Stimulated activated effector memory CD8-positive, alpha-beta T cell treated with anti-CD3 and anti-CD28 coated beads, Interleukin-12 subunit alpha, Interleukin-12 subunit beta, amount 100 ng/mL, for 72 hours (primary cell): Measurements from ENCODE around the gene PRMT7.

ENCODE experiments used
- ATAC-seq: fragments of 150-1000 bp; cut with Tn5 transposase; 2 replicates; pipeline ENCODE4 v1.10.0; 2021
- DNase-seq, 2 donors: peaks; one replicate each; pipeline ENCODE4 v3.0.0; 2021 to 2022; ENCODE audit warnings: low spot score in 2 of 2
- H3K27ac Mint-ChIP-seq: one replicate; pipeline ENCODE4 v1.8.0; 2022; ENCODE audit warnings: mild to moderate bottlenecking, mixed read lengths
- H3K36me3 Mint-ChIP-seq: one replicate; pipeline ENCODE4 v1.8.0; 2022; ENCODE audit warnings: mild to moderate bottlenecking, mixed read lengths
- H3K4me1 Mint-ChIP-seq: one replicate; pipeline ENCODE4 v1.8.0; 2022; ENCODE audit warnings: mixed read lengths
- H3K4me3 Mint-ChIP-seq: one replicate; pipeline ENCODE4 v1.8.0; 2022; ENCODE audit warnings: mild to moderate bottlenecking, mixed read lengths
- H3K9me3 Mint-ChIP-seq: one replicate; pipeline ENCODE4 v1.8.0; 2022; ENCODE audit warnings: mixed read lengths

The PRMT7 gene

GRCh38 chr16:68389750-68390371, 79.0 kb downstream of the PRMT7 start:
- ATAC-seq, result no peak
- H3K4me3 Mint-ChIP-seq, result no peak overlapping the region
- DNase-seq, result no peak
- peaks cover under 1% of the 10 kb centered on the region for H3K4me1 Mint-ChIP-seq
- H3K9me3 Mint-ChIP-seq, result no peaks in the 10 kb centered on the region
- H3K27ac Mint-ChIP-seq, result no peak overlapping the region
- H3K36me3 Mint-ChIP-seq, result no peaks in the 10 kb centered on the region

- H3K4me3 Mint-ChIP-seq, result no peak overlapping the region
- no peak overlapping the region for H3K27ac Mint-ChIP-seq
- H3K9me3 Mint-ChIP-seq, result no peaks in the 10 kb centered on the region
Measured at GRCh38 chr16:68393333-68393732, 82.5 kb downstream of the PRMT7 start.

GRCh38 chr16:68395167-68395786, 84.5 kb downstream of the PRMT7 start:
- no peak overlapping the region for H3K4me3 Mint-ChIP-seq
- H3K27ac Mint-ChIP-seq, result no peak overlapping the region
- no peak for ATAC-seq
- no peaks in the 10 kb centered on the region for H3K36me3 Mint-ChIP-seq
- H3K9me3 Mint-ChIP-seq, result no peaks in the 10 kb centered on the region
- peaks cover 14% of the 10 kb centered on the region for H3K4me1 Mint-ChIP-seq
- DNase-seq, result no peak

More at GRCh38 chr16:68393333-68393732, 82.5 kb downstream of the PRMT7 start:
- DNase-seq, result no peak
- Mint-ChIP-seq H3K36me3 (no peaks in the 10 kb centered on the region), H3K4me1 (peaks cover 14% of the 10 kb centered on the region)
- ATAC-seq, result no peak

GRCh38 chr16:68395815-68396214, 85.0 kb downstream of the PRMT7 start:
- Mint-ChIP-seq H3K9me3 (no peaks in the 10 kb centered on the region), H3K27ac (peak overlapping the region; percentile 38), H3K4me1 (peaks cover 14% of the 10 kb centered on the region), H3K36me3 (no peaks in the 10 kb centered on the region), H3K4me3 (no peak overlapping the region)
- ATAC-seq (no peak), DNase-seq (no peak)

- ATAC-seq (peak; percentile 61), DNase-seq (no peak)
- no peaks in the 10 kb centered on the region for H3K36me3 Mint-ChIP-seq
- no peak overlapping the region for H3K4me3 Mint-ChIP-seq
- no peaks in the 10 kb centered on the region for H3K9me3 Mint-ChIP-seq
- H3K27ac Mint-ChIP-seq, result peak overlapping the region; percentile 38
- peaks cover 14% of the 10 kb centered on the region for H3K4me1 Mint-ChIP-seq
Measured at GRCh38 chr16:68396481-68396880, 85.7 kb downstream of the PRMT7 start.

- Mint-ChIP-seq H3K4me1 (peaks cover 19% of the 10 kb centered on the region), H3K36me3 (no peaks in the 10 kb centered on the region), H3K27ac (no peak overlapping the region), H3K9me3 (no peaks in the 10 kb centered on the region), H3K4me3 (no peak overlapping the region)
- DNase-seq (no peak), ATAC-seq (no peak)
Measured at GRCh38 chr16:68397710-68398201, 86.9 kb downstream of the PRMT7 start.

GRCh38 chr16:68399456-68399855, 88.6 kb downstream of the PRMT7 start:
- DNase-seq (no peak), ATAC-seq (no peak)
- H3K4me3 Mint-ChIP-seq, result no peak overlapping the region
- H3K4me1 Mint-ChIP-seq, result peaks cover 19% of the 10 kb centered on the region
- no peak overlapping the region for H3K27ac Mint-ChIP-seq
- H3K9me3 Mint-ChIP-seq, result no peaks in the 10 kb centered on the region
- no peaks in the 10 kb centered on the region for H3K36me3 Mint-ChIP-seq

- H3K36me3 Mint-ChIP-seq, result no peaks in the 10 kb centered on the region
- H3K27ac Mint-ChIP-seq, result no peak overlapping the region
- no peaks in the 10 kb centered on the region for H3K9me3 Mint-ChIP-seq
- peak; percentile 78 for ATAC-seq
- H3K4me3 Mint-ChIP-seq, result no peak overlapping the region
- no peak for DNase-seq
- H3K4me1 Mint-ChIP-seq, result peaks cover 19% of the 10 kb centered on the region
Measured at GRCh38 chr16:68400083-68400923, 89.5 kb downstream of the PRMT7 start.

GRCh38 chr16:68400924-68401460, 90.2 kb downstream of the PRMT7 start:
- H3K4me3 Mint-ChIP-seq, result no peak overlapping the region
- no peaks in the 10 kb centered on the region for H3K36me3 Mint-ChIP-seq
- no peak overlapping the region for H3K27ac Mint-ChIP-seq
- ATAC-seq (peak; percentile 3), DNase-seq (no peak)
- peaks cover 19% of the 10 kb centered on the region for H3K4me1 Mint-ChIP-seq
- no peaks in the 10 kb centered on the region for H3K9me3 Mint-ChIP-seq

GRCh38 chr16:68401871-68402747, 91.3 kb downstream of the PRMT7 start:
- DNase-seq (no peak), ATAC-seq (peak; percentile 91)
- peaks cover 12% of the 10 kb centered on the region for H3K4me1 Mint-ChIP-seq
- H3K36me3 Mint-ChIP-seq, result no peaks in the 10 kb centered on the region
- no peak overlapping the region for H3K27ac Mint-ChIP-seq
- H3K4me3 Mint-ChIP-seq, result no peak overlapping the region
- no peaks in the 10 kb centered on the region for H3K9me3 Mint-ChIP-seq

- Mint-ChIP-seq H3K36me3 (no peaks in the 10 kb centered on the region), H3K4me1 (peaks cover 6% of the 10 kb centered on the region), H3K4me3 (no peak overlapping the region), H3K27ac (no peak overlapping the region), H3K9me3 (no peaks in the 10 kb centered on the region)
- ATAC-seq (no peak), DNase-seq (no peak)
Measured at GRCh38 chr16:68402748-68403040, 91.9 kb downstream of the PRMT7 start.

GRCh38 chr16:68403177-68403576, 92.4 kb downstream of the PRMT7 start:
- Mint-ChIP-seq H3K36me3 (no peaks in the 10 kb centered on the region), H3K4me3 (no peak overlapping the region), H3K4me1 (peaks cover 5% of the 10 kb centered on the region), H3K9me3 (no peaks in the 10 kb centered on the region), H3K27ac (no peak overlapping the region)
- ATAC-seq (no peak), DNase-seq (no peak)

GRCh38 chr16:68403704-68404103, 92.9 kb downstream of the PRMT7 start:
- H3K27ac Mint-ChIP-seq, result no peak overlapping the region
- no peaks in the 10 kb centered on the region for H3K9me3 Mint-ChIP-seq
- DNase-seq (no peak), ATAC-seq (no peak)
- no peak overlapping the region for H3K4me3 Mint-ChIP-seq
- peaks cover 5% of the 10 kb centered on the region for H3K4me1 Mint-ChIP-seq
- no peaks in the 10 kb centered on the region for H3K36me3 Mint-ChIP-seq

GRCh38 chr16:68404736-68405345, 94.0 kb downstream of the PRMT7 start:
- H3K4me3 Mint-ChIP-seq, result no peak overlapping the region
- no peak for DNase-seq
- no peak for ATAC-seq
- no peaks in the 10 kb centered on the region for H3K36me3 Mint-ChIP-seq
- no peak overlapping the region for H3K27ac Mint-ChIP-seq
- H3K9me3 Mint-ChIP-seq, result no peaks in the 10 kb centered on the region
- peaks cover 8% of the 10 kb centered on the region for H3K4me1 Mint-ChIP-seq
